Thymus (tissue), 11 donors: ENCODE data around the gene MFSD6. TPM values are rescaled to one million over a fixed set of nuclear protein-coding genes. Genes with fewer than 3 reads are reported as not detected.

Experiments used
- DNase-seq, 9 donors: peaks; one replicate each; pipeline ENCODE4 v3.0.0-alpha.2; 2013; ENCODE audit warnings: low spot score in 9 of 9, low read depth in 6 of 9, missing footprints in 1 of 9
- H3K27ac ChIP-seq, 2 donors: one replicate each; pipeline ENCODE4 v1.5.1; 2013; ENCODE audit warnings: control low read depth in 1 of 2, low read depth in 1 of 2, low read length in 1 of 2, mild to moderate bottlenecking in 1 of 2, moderate library complexity in 1 of 2
- H3K27me3 ChIP-seq, 2 donors: one replicate each; pipeline ENCODE4 v1.5.1; 2013; ENCODE audit warnings: low read length in 1 of 2; ENCODE audit not compliant: control insufficient read depth in 2 of 2, insufficient read depth in 1 of 2
- H3K36me3 ChIP-seq, 2 donors: one replicate each; pipeline ENCODE4 v1.5.1; 2013; ENCODE audit warnings: low read length in 1 of 2, mild to moderate bottlenecking in 1 of 2, moderate library complexity in 1 of 2; ENCODE audit not compliant: control insufficient read depth in 2 of 2, insufficient read depth in 2 of 2
- H3K4me1 ChIP-seq, 2 donors: one replicate each; pipeline ENCODE4 v1.5.1; 2013; ENCODE audit warnings: low read length in 2 of 2; ENCODE audit not compliant: control insufficient read depth in 2 of 2, insufficient read depth in 2 of 2
- H3K4me3 ChIP-seq, 2 donors: one replicate each; pipeline ENCODE4 v1.5.1; 2013; ENCODE audit warnings: low read length in 2 of 2, control low read depth in 1 of 2, mild to moderate bottlenecking in 1 of 2
- H3K9me3 ChIP-seq, 2 donors: one replicate each; pipeline ENCODE4 v1.5.1; 2013; ENCODE audit warnings: low read length in 1 of 2, mild to moderate bottlenecking in 1 of 2; ENCODE audit not compliant: control insufficient read depth in 2 of 2, insufficient read depth in 1 of 2
- WGBS: extraction: QIAGEN DNeasy Blood & Tissue Kit; methylation state at CpG from one replicate; pipeline ENCODE4 v1.1.7; 2013; 5-methylcytosine and 5-hydroxymethylcytosine counted together
- polyA plus RNA-seq: library from polyadenylated mRNA; stranded (reverse); fragments of 200-250 nt; gene quantifications from one replicate; pipeline ENCODE4 v1.2.3, GENCODE V29; 2013
- total RNA-seq: library from RNA; stranded (reverse); fragments of 120-200 nt; gene quantifications from one replicate; pipeline ENCODE4 v1.2.4, GENCODE V29; 2013
- donor health status: healthy.

MFSD6 gene
- total and polyA plus RNA-seq, 2 donors = 11.7 to 16.3 TPM

GRCh38 chr2:190387422-190387821 lies 20.7 kb upstream of the MFSD6 start:
- H3K4me1 ChIP-seq = peaks cover 0 to 3% of the 10 kb centered on the region in 2 donors
- no peaks in the 10 kb centered on the region for H3K9me3 ChIP-seq
- H3K36me3 ChIP-seq = no peaks in the 10 kb centered on the region
- no peak overlapping the region for H3K27ac ChIP-seq
- 97% methylated on average over 3 of the region's 3 CpGs for WGBS
- no peak for DNase-seq
- no peak overlapping the region for H3K4me3 ChIP-seq
- no peaks in the 10 kb centered on the region for H3K27me3 ChIP-seq

- H3K36me3 ChIP-seq = no peaks in the 10 kb centered on the region
- no peaks in the 10 kb centered on the region for H3K9me3 ChIP-seq
- H3K27me3 ChIP-seq = no peaks in the 10 kb centered on the region
- H3K4me3 ChIP-seq = no peak overlapping the region
- H3K27ac ChIP-seq = no peak overlapping the region
- WGBS = 96% methylated on average over 2 of the region's 2 CpGs
- no peak for DNase-seq
- H3K4me1 ChIP-seq = no peaks in the 10 kb centered on the region
Observed at GRCh38 chr2:190396271-190396670, 11.9 kb upstream of the MFSD6 start.

- H3K4me3 ChIP-seq = no peak overlapping the region
- H3K27ac ChIP-seq = no peak overlapping the region
- H3K36me3 ChIP-seq = no peaks in the 10 kb centered on the region
- DNase-seq = no peak
- peaks cover 0 to 3% of the 10 kb centered on the region in 2 donors for H3K9me3 ChIP-seq
- 64% methylated on average over 5 of the region's 5 CpGs for WGBS
- H3K4me1 ChIP-seq = peaks cover 10 to 15% of the 10 kb centered on the region in 2 donors
- H3K27me3 ChIP-seq = no peaks in the 10 kb centered on the region
Observed at GRCh38 chr2:190402986-190403603, 5.1 kb upstream of the MFSD6 start.

GRCh38 chr2:190404487-190404886 lies 3.7 kb upstream of the MFSD6 start:
- Histone ChIP-seq H3K4me1 (peaks cover 10 to 21% of the 10 kb centered on the region in 2 donors), H3K27ac (no peak overlapping the region), H3K36me3 (no peaks in the 10 kb centered on the region), H3K9me3 (peaks cover 0 to 3% of the 10 kb centered on the region in 2 donors), H3K27me3 (no peaks in the 10 kb centered on the region), H3K4me3 (no peak overlapping the region)
- DNase-seq = no peak

GRCh38 chr2:190405070-190405469 lies 3.1 kb upstream of the MFSD6 start:
- Histone ChIP-seq H3K4me1 (peaks cover 10 to 25% of the 10 kb centered on the region in 2 donors), H3K27ac (no peak overlapping the region), H3K4me3 (no peak overlapping the region), H3K9me3 (peaks cover 0 to 3% of the 10 kb centered on the region in 2 donors), H3K27me3 (no peaks in the 10 kb centered on the region), H3K36me3 (no peaks in the 10 kb centered on the region)
- over 99% methylated on average over 3 of the region's 3 CpGs for WGBS
- DNase-seq = no peak

GRCh38 chr2:190405995-190406394 lies 2.2 kb upstream of the MFSD6 start:
- Histone ChIP-seq H3K27ac (no peak overlapping the region), H3K4me3 (no peak overlapping the region), H3K4me1 (peaks cover 10 to 25% of the 10 kb centered on the region in 2 donors), H3K9me3 (peaks cover 0 to 3% of the 10 kb centered on the region in 2 donors), H3K27me3 (no peaks in the 10 kb centered on the region), H3K36me3 (no peaks in the 10 kb centered on the region)
- 98% methylated on average over 3 of the region's 3 CpGs for WGBS
- DNase-seq = no peak

GRCh38 chr2:190406805-190407204 lies 1.4 kb upstream of the MFSD6 start:
- 88% methylated on average over 4 of the region's 4 CpGs for WGBS
- Histone ChIP-seq H3K27ac (peak overlapping the region; percentile 87 to 98), H3K4me3 (no peak overlapping the region), H3K9me3 (peaks cover 0 to 3% of the 10 kb centered on the region in 2 donors), H3K36me3 (no peaks in the 10 kb centered on the region), H3K27me3 (no peaks in the 10 kb centered on the region), H3K4me1 (peaks cover 10 to 25% of the 10 kb centered on the region in 2 donors)
- no peak for DNase-seq

- Histone ChIP-seq H3K9me3 (peaks cover 0 to 3% of the 10 kb centered on the region in 2 donors), H3K4me3 (peak overlapping the region; percentile 63 to 84), H3K27ac (peak overlapping the region; percentile 87 to 98), H3K36me3 (no peaks in the 10 kb centered on the region), H3K27me3 (no peaks in the 10 kb centered on the region), H3K4me1 (peaks cover 10 to 25% of the 10 kb centered on the region in 2 donors)
- DNase-seq = peak in 5 of 9 donors; percentile 15 to 68 (median 50)
- 33% methylated on average over 11 of the region's 11 CpGs for WGBS
Observed at GRCh38 chr2:190407246-190407661, 901 bp upstream of the MFSD6 start.

GRCh38 chr2:190408538-190409271 lies 550 bp downstream of the MFSD6 start:
- Histone ChIP-seq H3K27ac (peak overlapping the region; percentile 89 to 98), H3K9me3 (peaks cover 0 to 3% of the 10 kb centered on the region in 2 donors), H3K27me3 (no peaks in the 10 kb centered on the region), H3K4me1 (peaks cover 13 to 29% of the 10 kb centered on the region in 2 donors), H3K36me3 (no peaks in the 10 kb centered on the region), H3K4me3 (peak overlapping the region; percentile 79 to 84)
- 1% methylated on average over 54 of the region's 54 CpGs for WGBS
- peak in 8 of 9 donors; percentile 34 to 88 (median 70) for DNase-seq
